Left ventricle myocardium inferior (tissue), 1 donor: ENCODE measurements around the gene TM4SF5. TPM values are rescaled to one million over a fixed set of nuclear protein-coding genes. Genes with fewer than 3 reads are reported as not detected.
A peak's percentile ranks its signal among the peaks of the same experiment; 100 is the strongest.

ENCODE experiments used
- DNase-seq: peaks from one replicate; pipeline ENCODE4 v3.0.0-alpha.2; 2020
- H3K27ac ChIP-seq: fragments of 200-600 bp; replicated peaks from 2 replicates; pipeline ENCODE4 v1.8.0; 2021
- H3K27me3 ChIP-seq: fragments of 200-600 bp; 2 replicates; pipeline ENCODE4 v1.8.0; 2021; ENCODE audit warnings: low read depth
- H3K36me3 ChIP-seq: fragments of 200-600 bp; 2 replicates; pipeline ENCODE4 v1.8.0; 2021
- H3K4me1 ChIP-seq: fragments of 200-600 bp; 2 replicates; pipeline ENCODE4 v1.8.0; 2021
- H3K4me3 ChIP-seq: fragments of 200-600 bp; 2 replicates; pipeline ENCODE4 v1.8.0; 2021; ENCODE audit warnings: mild to moderate bottlenecking, moderate library complexity
- H3K9me3 ChIP-seq: fragments of 200-600 bp; replicated peaks from 2 replicates; pipeline ENCODE4 v1.8.0; 2021
- CTCF ChIP-seq: fragments of 200-600 bp; IDR thresholded peaks from 2 replicates; pipeline ENCODE4 v1.8.0; 2021; ENCODE audit warnings: antibody characterized with exemption, mild to moderate bottlenecking, borderline replicate concordance
- intact Hi-C: fragments of 100-400 bp; cut with micrococcal nuclease; formaldehyde crosslinking; loops from one replicate; pipeline ENCODE4 v1.11.0; 2022
- total RNA-seq: library from RNA; stranded (reverse); fragmentation: NEBNext Ultra II Directional; extraction: Animal tissue kit (Norgen Biotek cat#: 25700); gene quantifications from one replicate; pipeline ENCODE4 v1.2.1, GENCODE V29; 2021
- donor health status: DM: no; HTN: yes; CAD: no; lungs with severe emphysema.

The TM4SF5 gene
- total RNA-seq, 1 donor from 2014 or later = not detected

GRCh38 chr17:4806456-4806776 is 34.7 kb downstream of the TM4SF5 start:
- TF ChIP-seq CTCF = no peak
- Histone ChIP-seq H3K36me3 (peaks cover 8% of the 10 kb centered on the region), H3K27me3 (no peaks in the 10 kb centered on the region), H3K4me1 (peaks cover 41% of the 10 kb centered on the region), H3K9me3 (no peaks in the 10 kb centered on the region), H3K27ac (peak overlapping the region; percentile 88), H3K4me3 (peak overlapping the region; percentile 88)
- no peak for DNase-seq
- intact Hi-C loops = no loop called here

- peak within 1 kb of the TSS; percentile 88 for H3K4me3 ChIP-seq
- peaks cover 46% of the 10 kb centered on the region for H3K4me1 ChIP-seq
- H3K27me3 ChIP-seq = no peaks in the 10 kb centered on the region
- DNase-seq = peak; percentile 90
- no peaks in the 10 kb centered on the region for H3K9me3 ChIP-seq
- H3K36me3 ChIP-seq = peaks cover 14% of the 10 kb centered on the region
- TF ChIP-seq CTCF = no peak
- H3K27ac ChIP-seq = peak within 1 kb of the TSS; percentile 88
- intact Hi-C loops = no loop called here
Observed at GRCh38 chr17:4806777-4807604, 35.3 kb downstream of the TM4SF5 start, which contains the start of gene PLD2. Gene PLD2 (plus strand): TSS chr17:4807152. CDS start chr17:4807773, 621 bp downstream.

GRCh38 chr17:4807605-4808377 is 36.1 kb downstream of the TM4SF5 start:
- H3K9me3 ChIP-seq = no peaks in the 10 kb centered on the region
- H3K4me1 ChIP-seq = peaks cover 53% of the 10 kb centered on the region
- TF ChIP-seq CTCF = no peak
- H3K27ac ChIP-seq = peak overlapping the region; percentile 88
- DNase-seq = no peak
- intact Hi-C loops = no loop called here
- H3K36me3 ChIP-seq = peaks cover 14% of the 10 kb centered on the region
- peak overlapping the region; percentile 88 for H3K4me3 ChIP-seq
- no peaks in the 10 kb centered on the region for H3K27me3 ChIP-seq

GRCh38 chr17:4808378-4808767 is 36.7 kb downstream of the TM4SF5 start:
- Histone ChIP-seq H3K36me3 (peaks cover 14% of the 10 kb centered on the region), H3K27ac (peak overlapping the region; percentile 88), H3K27me3 (no peaks in the 10 kb centered on the region), H3K9me3 (no peaks in the 10 kb centered on the region), H3K4me3 (peak overlapping the region; percentile 88), H3K4me1 (peaks cover 56% of the 10 kb centered on the region)
- TF ChIP-seq CTCF = no peak
- peak; percentile 70 for DNase-seq
- intact Hi-C loops = no loop called here

GRCh38 chr17:4810696-4811290 is 39.1 kb downstream of the TM4SF5 start:
- DNase-seq = peak; percentile 44
- H3K27ac ChIP-seq = peak overlapping the region; percentile 76
- H3K4me3 ChIP-seq = no peak overlapping the region
- H3K27me3 ChIP-seq = no peaks in the 10 kb centered on the region
- H3K4me1 ChIP-seq = peaks cover 56% of the 10 kb centered on the region
- intact Hi-C loops = no loop called here
- peaks cover 28% of the 10 kb centered on the region for H3K36me3 ChIP-seq
- H3K9me3 ChIP-seq = no peaks in the 10 kb centered on the region
- TF ChIP-seq CTCF = no peak
